ENCODE data around the gene ATP8B1.

Gene ATP8B1

GRCh38 chr18:57715671-57716070 lies 87.4 kb downstream of the ATP8B1 start:
- no peak for DNase-seq

- DNase-seq: no peak
These were observed 88.0 kb downstream of the ATP8B1 start for GRCh38 chr18:57715073-57715472.

GRCh38 chr18:57710226-57710625 lies 92.9 kb downstream of the ATP8B1 start:
- DNase-seq: no peak

GRCh38 chr18:57709335-57709734 lies 93.8 kb downstream of the ATP8B1 start:
- no peak for DNase-seq

GRCh38 chr18:57708288-57708687 lies 94.8 kb downstream of the ATP8B1 start:
- no peak for DNase-seq

- DNase-seq: no peak
These were observed 97.1 kb downstream of the ATP8B1 start for GRCh38 chr18:57705832-57706595.

- no peak for DNase-seq
These were observed 98.1 kb downstream of the ATP8B1 start for GRCh38 chr18:57705011-57705410.

GRCh38 chr18:57698571-57699276 lies 104.4 kb downstream of the ATP8B1 start:
- no peak for DNase-seq

GRCh38 chr18:57697426-57697825 lies 105.7 kb downstream of the ATP8B1 start:
- DNase-seq: no peak

- DNase-seq: no peak
These were observed 106.8 kb downstream of the ATP8B1 start for GRCh38 chr18:57696271-57696670.

GRCh38 chr18:57691363-57691762 lies 111.8 kb downstream of the ATP8B1 start:
- DNase-seq: no peak

- no peak for DNase-seq
These were observed 115.1 kb downstream of the ATP8B1 start for GRCh38 chr18:57687970-57688369.

GRCh38 chr18:57683470-57683869 lies 119.6 kb downstream of the ATP8B1 start:
- DNase-seq: no peak

GRCh38 chr18:57677262-57678211 lies 125.6 kb downstream of the ATP8B1 start:
- no peak for DNase-seq

- no peak for DNase-seq
These were observed 128.2 kb downstream of the ATP8B1 start for GRCh38 chr18:57674891-57675290.

GRCh38 chr18:57670046-57670445 lies 133.1 kb downstream of the ATP8B1 start:
- no peak for DNase-seq

- no peak for DNase-seq
These were observed 135.1 kb downstream of the ATP8B1 start for GRCh38 chr18:57668021-57668420.

- DNase-seq: no peak
These were observed 136.2 kb downstream of the ATP8B1 start for GRCh38 chr18:57666818-57667497.

GRCh38 chr18:57664568-57665165 lies 138.4 kb downstream of the ATP8B1 start:
- DNase-seq: no peak

- DNase-seq: no peak
These were observed 142.2 kb downstream of the ATP8B1 start for GRCh38 chr18:57660961-57661360.

- no peak for DNase-seq
These were observed 143.5 kb downstream of the ATP8B1 start for GRCh38 chr18:57659460-57660102.

GRCh38 chr18:57657542-57657941 lies 145.6 kb downstream of the ATP8B1 start:
- no peak for DNase-seq
